GM12891 (cell line): ENCODE results near the gene CACYBP.

Experiments used
- POLR2A ChIP-seq: IDR thresholded peaks from 2 replicates; pipeline ENCODE4 v1.6.1; 2011; ENCODE audit warnings: low read depth, low read length, control low read depth
- TAF1 ChIP-seq: IDR thresholded peaks from 2 replicates; pipeline ENCODE4 v1.6.1; 2011; ENCODE audit warnings: low read depth, low read length, control low read depth

GRCh38 chr1:174956086-174956485 lies 43.7 kb upstream of the CACYBP start:
- TF ChIP-seq POLR2A (no peak), TAF1 (no peak)
